OCI-LY7 (cell line): Measurements from ENCODE around the gene CDK5RAP3. TPM values are rescaled to one million over a fixed set of nuclear protein-coding genes. Genes with fewer than 3 reads are reported as not detected.
A peak's percentile ranks its signal among the peaks of the same experiment; 100 is the strongest.

Experiments
- BruUV-seq: library from RNA; stranded (reverse); fragments of 400-500 nt; replicated peaks from 2 replicates; lab custom pipeline; 2021; lab: Mats Ljungman, UMichigan
- CTCF ChIA-PET: fragments of 300-600 bp; sonication (Branson Sonifier 250); formaldehyde crosslinking; loops from one replicate; lab custom pipeline; 2022; ENCODE audit warnings: antibody characterized with exemption; ENCODE audit not compliant: unreplicated experiment; lab: Charles Lee
- POLR2A ChIA-PET: fragments of 300-600 bp; sonication (Branson Sonifier 250); formaldehyde crosslinking; loops from one replicate; lab custom pipeline; 2022; ENCODE audit warnings: antibody characterized with exemption; lab: Charles Lee
- DNase-seq: peaks from one replicate; pipeline ENCODE4 v3.0.0-alpha.2; 2015; ENCODE audit warnings: low spot score
- H2AFZ ChIP-seq: fragments of 200-600 bp; sonication (generic), shearing (Covaris generic); 2 replicates; pipeline ENCODE4 v1.6.1; 2014; ENCODE audit warnings: mild to moderate bottlenecking, antibody characterized with exemption, low read length, moderate library complexity
- H3K27ac ChIP-seq: fragments of 200-600 bp; sonication (generic); 2 replicates; pipeline ENCODE4 v1.5.1; 2014; ENCODE audit warnings: mixed run types, low read depth, mild to moderate bottlenecking, moderate library complexity, low read length, inconsistent platforms; ENCODE audit not compliant: poor library complexity, severe bottlenecking
- H3K36me3 ChIP-seq: fragments of 200-600 bp; sonication (generic); 2 replicates; pipeline ENCODE4 v1.6.1; 2014; ENCODE audit warnings: mild to moderate bottlenecking, antibody characterized with exemption, low read length, moderate library complexity, mixed read lengths; ENCODE audit not compliant: insufficient read depth
- H3K4me1 ChIP-seq: fragments of 200-600 bp; sonication (generic); 2 replicates; pipeline ENCODE4 v1.5.1; 2014; ENCODE audit warnings: mild to moderate bottlenecking, low read length; ENCODE audit not compliant: insufficient read depth, poor library complexity, severe bottlenecking
- H3K4me2 ChIP-seq: fragments of 200-600 bp; sonication (generic); 2 replicates; pipeline ENCODE4 v1.6.1; 2014; ENCODE audit warnings: mild to moderate bottlenecking, low read length
- H3K4me3 ChIP-seq: fragments of 200-600 bp; sonication (generic); 2 replicates; pipeline ENCODE4 v1.5.1; 2014; ENCODE audit warnings: mild to moderate bottlenecking, low read depth, low read length; ENCODE audit not compliant: poor library complexity, severe bottlenecking
- H3K79me2 ChIP-seq: fragments of 200-600 bp; sonication (generic); 2 replicates; pipeline ENCODE4 v1.6.1; 2016; ENCODE audit warnings: low read depth, mild to moderate bottlenecking, low read length, moderate library complexity, mixed read lengths; ENCODE audit not compliant: insufficient read depth
- H3K9me2 ChIP-seq: fragments of 200-600 bp; sonication (generic); 2 replicates; pipeline ENCODE4 v1.6.1; 2016; ENCODE audit warnings: mild to moderate bottlenecking, low read length, mixed read lengths; ENCODE audit not compliant: insufficient read depth
- H3K9me3 ChIP-seq: fragments of 200-600 bp; sonication (generic); 2 replicates; pipeline ENCODE4 v1.6.1; 2014; ENCODE audit warnings: mild to moderate bottlenecking, mixed run types, low read length, mixed read lengths
- H4K20me1 ChIP-seq: fragments of 200-600 bp; sonication (generic); 2 replicates; pipeline ENCODE4 v1.6.1; 2014; ENCODE audit warnings: mild to moderate bottlenecking, antibody characterized with exemption, low read length, moderate library complexity, mixed read lengths; ENCODE audit not compliant: insufficient read depth
- EZH2phosphoT487 ChIP-seq: fragments of 200-600 bp; sonication (generic); IDR thresholded peaks from 2 replicates; pipeline ENCODE4 v1.6.1; 2018; ENCODE audit warnings: low read depth, borderline replicate concordance, mild to moderate bottlenecking, mixed run types, antibody characterized with exemption, low read length, moderate library complexity, mixed read lengths
- intact Hi-C: fragments of 100-400 bp; cut with micrococcal nuclease; formaldehyde crosslinking; loops from one replicate; pipeline ENCODE4 v1.10.0; 2022; ENCODE audit not compliant: unreplicated experiment
- total RNA-seq, 2 experiments: library from RNA; depleted of rRNA in 1 of 2; stranded (reverse); fragments of >200 nt in 1 of 2; shearing (Covaris generic) in 1 of 2; gene quantifications; 2 replicates each; pipeline ENCODE4 v1.2.3, GENCODE V29; 2014 to 2022
- TF ChIP-seq, protein P1 (sequence below): fragments of 200-600 bp; sonication (generic); conservative IDR thresholded peaks from 2 replicates; pipeline ENCODE4 v1.5.1; 2014; ENCODE audit warnings: mild to moderate bottlenecking, antibody characterized with exemption, low read length, moderate library complexity, mixed read lengths

The CDK5RAP3 gene
- total RNA-seq, 2 experiments from 2014 or later: 241 to 256 TPM

DNA sequence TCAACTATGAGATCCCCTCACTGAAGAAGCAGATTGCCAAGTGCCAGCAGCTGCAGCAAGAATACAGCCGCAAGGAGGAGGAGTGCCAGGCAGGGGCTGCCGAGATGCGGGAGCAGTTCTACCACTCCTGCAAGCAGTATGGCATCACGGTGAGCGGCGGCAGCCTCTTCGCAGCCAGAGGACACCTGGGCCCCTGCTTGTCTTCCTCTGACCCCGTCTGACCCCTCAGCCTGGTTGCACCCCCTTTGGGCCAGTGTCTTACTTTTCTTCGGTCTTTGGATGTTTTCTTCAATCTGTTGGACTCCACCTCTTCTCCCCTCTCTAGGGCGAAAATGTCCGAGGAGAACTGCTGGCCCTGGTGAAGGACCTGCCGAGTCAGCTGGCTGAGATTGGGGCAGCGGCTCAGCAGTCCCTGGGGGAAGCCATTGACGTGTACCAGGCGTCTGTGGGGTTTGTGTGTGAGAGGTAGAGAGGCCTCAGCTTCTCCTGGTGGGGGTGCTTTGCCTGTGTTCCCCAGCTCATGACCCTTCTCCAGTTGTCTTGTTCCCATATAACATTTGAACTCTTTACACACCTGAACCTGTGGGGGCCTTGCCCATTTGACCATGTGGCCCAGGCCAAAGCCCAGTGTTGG, 4.4 kb downstream of the CDK5RAP3 start:
- DNase-seq: no peak

DNA sequence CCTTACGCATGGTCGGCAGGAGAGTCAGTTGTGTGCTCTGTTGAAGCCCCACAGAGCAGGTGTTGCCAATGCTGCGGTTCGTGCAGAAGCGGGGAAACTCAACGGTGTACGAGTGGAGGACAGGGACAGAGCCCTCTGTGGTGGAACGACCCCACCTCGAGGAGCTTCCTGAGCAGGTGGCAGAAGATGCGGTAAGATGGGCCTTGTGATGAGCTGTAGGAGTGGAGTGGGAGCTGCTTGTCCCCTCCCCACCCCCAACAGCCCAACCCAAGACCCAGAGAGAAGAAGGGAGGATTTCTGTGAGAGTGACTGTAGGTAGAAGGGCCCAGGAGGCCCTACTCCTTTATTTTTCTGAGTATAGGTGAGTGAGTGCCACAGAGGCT, 4.9 kb downstream of the CDK5RAP3 start:
- peaks cover 78% of the 10 kb centered on the region for H3K36me3 ChIP-seq
- DNase-seq: no peak
- ChIA-PET POLR2A (no interaction called here), CTCF (no interaction called here)
- H3K79me2 ChIP-seq: peaks cover 18% of the 10 kb centered on the region; the same call in 1 of the 2 replicates
- no peak overlapping the region for H3K4me2 ChIP-seq
- H3K9me3 ChIP-seq: no peaks in the 10 kb centered on the region
- no peak overlapping the region for H2AFZ ChIP-seq
- H3K4me3 ChIP-seq: no peak overlapping the region
- H4K20me1 ChIP-seq: no peaks in the 10 kb centered on the region
- no peaks in the 10 kb centered on the region for H3K9me2 ChIP-seq
- H3K4me1 ChIP-seq: peaks cover 14% of the 10 kb centered on the region
- no peak overlapping the region for H3K27ac ChIP-seq
- TF ChIP-seq, protein P1, sequence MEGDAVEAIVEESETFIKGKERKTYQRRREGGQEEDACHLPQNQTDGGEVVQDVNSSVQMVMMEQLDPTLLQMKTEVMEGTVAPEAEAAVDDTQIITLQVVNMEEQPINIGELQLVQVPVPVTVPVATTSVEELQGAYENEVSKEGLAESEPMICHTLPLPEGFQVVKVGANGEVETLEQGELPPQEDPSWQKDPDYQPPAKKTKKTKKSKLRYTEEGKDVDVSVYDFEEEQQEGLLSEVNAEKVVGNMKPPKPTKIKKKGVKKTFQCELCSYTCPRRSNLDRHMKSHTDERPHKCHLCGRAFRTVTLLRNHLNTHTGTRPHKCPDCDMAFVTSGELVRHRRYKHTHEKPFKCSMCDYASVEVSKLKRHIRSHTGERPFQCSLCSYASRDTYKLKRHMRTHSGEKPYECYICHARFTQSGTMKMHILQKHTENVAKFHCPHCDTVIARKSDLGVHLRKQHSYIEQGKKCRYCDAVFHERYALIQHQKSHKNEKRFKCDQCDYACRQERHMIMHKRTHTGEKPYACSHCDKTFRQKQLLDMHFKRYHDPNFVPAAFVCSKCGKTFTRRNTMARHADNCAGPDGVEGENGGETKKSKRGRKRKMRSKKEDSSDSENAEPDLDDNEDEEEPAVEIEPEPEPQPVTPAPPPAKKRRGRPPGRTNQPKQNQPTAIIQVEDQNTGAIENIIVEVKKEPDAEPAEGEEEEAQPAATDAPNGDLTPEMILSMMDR: no peak
- TF ChIP-seq EZH2phosphoT487: no peak
- intact Hi-C loops: no loop called here
- no TSS peak for BruUV-seq

More for the DNA sequence above, 4.4 kb downstream of the CDK5RAP3 start:
- Histone ChIP-seq H3K36me3 (peaks cover 73% of the 10 kb centered on the region), H3K4me2 (no peak overlapping the region), H3K27ac (no peak overlapping the region), H3K4me3 (no peak overlapping the region), H4K20me1 (no peaks in the 10 kb centered on the region), H3K9me2 (no peaks in the 10 kb centered on the region), H3K9me3 (no peaks in the 10 kb centered on the region), H3K4me1 (peaks cover 16% of the 10 kb centered on the region), H2AFZ (no peak overlapping the region), H3K79me2 (peaks cover 18% of the 10 kb centered on the region; the same call in 1 of the 2 replicates)
- TF ChIP-seq EZH2phosphoT487: no peak
- TF ChIP-seq, protein P1: peak; percentile 54
- CTCF ChIA-PET: no interaction called here
- intact Hi-C loops: no loop called here
- POLR2A ChIA-PET: no interaction called here
- BruUV-seq: no TSS peak

- peak; percentile 70 for DNase-seq
- Histone ChIP-seq H3K4me1 (no peaks in the 10 kb centered on the region), H4K20me1 (no peaks in the 10 kb centered on the region), H2AFZ (no peak overlapping the region), H3K36me3 (peaks cover 94% of the 10 kb centered on the region), H3K4me2 (no peak overlapping the region), H3K9me3 (no peaks in the 10 kb centered on the region), H3K27ac (no peak overlapping the region), H3K79me2 (no peaks in the 10 kb centered on the region), H3K9me2 (no peaks in the 10 kb centered on the region), H3K4me3 (no peak overlapping the region)
- TF ChIP-seq, protein P1: peak; percentile 84
- TF ChIP-seq EZH2phosphoT487: no peak
- POLR2A ChIA-PET: no interaction called here
- intact Hi-C loops: loop anchor here (1.0 to 2.0 kb wide), 2 partner anchors 32 to 40 kb away; no protein-coding TSS in a partner anchor
- CTCF ChIA-PET: interaction anchor here (0.6 to 0.8 kb wide), 2 partner anchors 22 to 27 kb away, joined by 3 read pairs; no protein-coding TSS in a partner anchor
- no TSS peak for BruUV-seq
These were observed 7.4 kb downstream of the CDK5RAP3 start for GRCh38 chr17:47978324-47978723.
